Panc1 (cell line): Measurements from ENCODE around the gene SOX1. TPM values are rescaled to one million over a fixed set of nuclear protein-coding genes. Genes with fewer than 3 reads are reported as not detected.

Experiments used
- ATAC-seq: fragments of 200-7000 bp; cut with Tn5 transposase; 2 replicates; pipeline ENCODE4 v1.9.1; 2020; ENCODE audit warnings: mild to moderate bottlenecking, moderate library complexity
- BruUV-seq: library from RNA; stranded (reverse); fragments of 400-500 nt; replicated peaks from 2 replicates; lab custom pipeline; 2021; lab: Mats Ljungman, UMichigan
- CTCF ChIA-PET: fragments of 300-600 bp; sonication (Branson Sonifier 250); formaldehyde crosslinking; loops from one replicate; lab custom pipeline; 2022; ENCODE audit warnings: antibody characterized with exemption; lab: Charles Lee
- POLR2A ChIA-PET: fragments of 300-600 bp; sonication (Branson Sonifier 250); formaldehyde crosslinking; loops from one replicate; lab custom pipeline; 2022; ENCODE audit warnings: antibody characterized with exemption; lab: Charles Lee
- DNase-seq: peaks from one replicate; pipeline ENCODE4 v3.0.0-alpha.2; 2010; ENCODE audit warnings: low read depth, low spot score
- H3K27ac ChIP-seq: 2 replicates; pipeline ENCODE4 v1.5.1; 2011; ENCODE audit warnings: mild to moderate bottlenecking, low read length, inconsistent platforms
- H3K27me3 ChIP-seq: fragments of 200-500 bp; sonication (Bioruptor generic); 2 replicates; pipeline ENCODE4 v1.6.0; 2014; ENCODE audit warnings: low read length, inconsistent platforms; ENCODE audit not compliant: control insufficient read depth, insufficient read depth
- H3K36me3 ChIP-seq: fragments of 200-500 bp; sonication (Bioruptor generic); 2 replicates; pipeline ENCODE4 v1.5.1; 2014; ENCODE audit warnings: inconsistent platforms, mild to moderate bottlenecking, low read length, moderate library complexity; ENCODE audit not compliant: control insufficient read depth, insufficient read depth
- H3K4me1 ChIP-seq: 2 replicates; pipeline ENCODE4 v1.5.1; 2011; ENCODE audit warnings: inconsistent platforms, mild to moderate bottlenecking, low read length, moderate library complexity; ENCODE audit not compliant: control insufficient read depth, insufficient read depth
- H3K4me3 ChIP-seq, 2 experiments: 2 replicates each; pipeline ENCODE4 v1.5.1; 2011 to 2012; ENCODE audit warnings: low read depth in 2 of 2, low read length in 2 of 2, mild to moderate bottlenecking in 2 of 2, inconsistent platforms in 1 of 2, moderate library complexity in 1 of 2
- H3K9me3 ChIP-seq: fragments of 200-500 bp; sonication (Bioruptor generic); 2 replicates; pipeline ENCODE4 v1.5.1; 2014; ENCODE audit warnings: low read depth, mild to moderate bottlenecking, inconsistent platforms, low read length, moderate library complexity; ENCODE audit not compliant: control insufficient read depth, insufficient read depth
- CTCF ChIP-seq: fragments of 450-650 bp; IDR thresholded peaks from 2 replicates; pipeline ENCODE4 v1.5.1; 2017; ENCODE audit warnings: mild to moderate bottlenecking
- POLR2AphosphoS5 ChIP-seq: IDR thresholded peaks from 2 replicates; pipeline ENCODE4 v1.6.1; 2012; ENCODE audit warnings: mild to moderate bottlenecking, low read depth, low read length, moderate library complexity
- SIN3A ChIP-seq: IDR thresholded peaks from 2 replicates; pipeline ENCODE4 v1.6.1; 2012; ENCODE audit warnings: low read depth, mild to moderate bottlenecking, low read length, moderate library complexity, borderline replicate concordance; ENCODE audit not compliant: insufficient read depth
- TCF7L2 ChIP-seq: IDR thresholded peaks from 2 replicates; pipeline ENCODE4 v1.6.1; 2011; ENCODE audit warnings: mild to moderate bottlenecking, low read depth, low read length, inconsistent platforms
- in situ Hi-C: cut with HindIII; loops from 2 replicates; pipeline ENCODE4 v1.10.0; 2016; ENCODE audit warnings: low sequenced_read_pairs, low pct_unique_long_range_greater_than_20kb
- intact Hi-C: fragments of 100-400 bp; cut with micrococcal nuclease; formaldehyde crosslinking; loops from one replicate; pipeline ENCODE4 v1.10.0; 2022; ENCODE audit not compliant: unreplicated experiment
- total RNA-seq: library from RNA; stranded (reverse); gene quantifications from one replicate; pipeline ENCODE4 v1.2.1, GENCODE V29; 2021; ENCODE audit not compliant: unreplicated experiment
- TF ChIP-seq, protein P1 (sequence below), 2 experiments: IDR thresholded peaks; 2 replicates each; pipeline ENCODE4 v1.6.1; 2011 to 2012; ENCODE audit warnings: low read depth in 2 of 2, control low read depth in 1 of 2, low read length in 1 of 2, mild to moderate bottlenecking in 1 of 2, moderate library complexity in 1 of 2; ENCODE audit not compliant: insufficient read depth in 1 of 2

SOX1 gene
- total RNA-seq, 1 experiment from 2014 or later, result not detected

- Histone ChIP-seq H3K27me3 (peaks cover 8% of the 10 kb centered on the region), H3K4me3 (no peak overlapping the region), H3K36me3 (no peaks in the 10 kb centered on the region), H3K4me1 (no peaks in the 10 kb centered on the region), H3K27ac (no peak overlapping the region), H3K9me3 (no peaks in the 10 kb centered on the region)
- ChIA-PET POLR2A (no interaction called here), CTCF (no interaction called here)
- no TSS peak for BruUV-seq
- in situ Hi-C loops (no loop called here), intact Hi-C loops (no loop called here)
- TF ChIP-seq CTCF, result no peak
- TF ChIP-seq TCF7L2, result no peak
- TF ChIP-seq POLR2AphosphoS5, result no peak
- TF ChIP-seq, protein P1, sequence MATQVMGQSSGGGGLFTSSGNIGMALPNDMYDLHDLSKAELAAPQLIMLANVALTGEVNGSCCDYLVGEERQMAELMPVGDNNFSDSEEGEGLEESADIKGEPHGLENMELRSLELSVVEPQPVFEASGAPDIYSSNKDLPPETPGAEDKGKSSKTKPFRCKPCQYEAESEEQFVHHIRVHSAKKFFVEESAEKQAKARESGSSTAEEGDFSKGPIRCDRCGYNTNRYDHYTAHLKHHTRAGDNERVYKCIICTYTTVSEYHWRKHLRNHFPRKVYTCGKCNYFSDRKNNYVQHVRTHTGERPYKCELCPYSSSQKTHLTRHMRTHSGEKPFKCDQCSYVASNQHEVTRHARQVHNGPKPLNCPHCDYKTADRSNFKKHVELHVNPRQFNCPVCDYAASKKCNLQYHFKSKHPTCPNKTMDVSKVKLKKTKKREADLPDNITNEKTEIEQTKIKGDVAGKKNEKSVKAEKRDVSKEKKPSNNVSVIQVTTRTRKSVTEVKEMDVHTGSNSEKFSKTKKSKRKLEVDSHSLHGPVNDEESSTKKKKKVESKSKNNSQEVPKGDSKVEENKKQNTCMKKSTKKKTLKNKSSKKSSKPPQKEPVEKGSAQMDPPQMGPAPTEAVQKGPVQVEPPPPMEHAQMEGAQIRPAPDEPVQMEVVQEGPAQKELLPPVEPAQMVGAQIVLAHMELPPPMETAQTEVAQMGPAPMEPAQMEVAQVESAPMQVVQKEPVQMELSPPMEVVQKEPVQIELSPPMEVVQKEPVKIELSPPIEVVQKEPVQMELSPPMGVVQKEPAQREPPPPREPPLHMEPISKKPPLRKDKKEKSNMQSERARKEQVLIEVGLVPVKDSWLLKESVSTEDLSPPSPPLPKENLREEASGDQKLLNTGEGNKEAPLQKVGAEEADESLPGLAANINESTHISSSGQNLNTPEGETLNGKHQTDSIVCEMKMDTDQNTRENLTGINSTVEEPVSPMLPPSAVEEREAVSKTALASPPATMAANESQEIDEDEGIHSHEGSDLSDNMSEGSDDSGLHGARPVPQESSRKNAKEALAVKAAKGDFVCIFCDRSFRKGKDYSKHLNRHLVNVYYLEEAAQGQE (IDR thresholded peaks at IDR 0.05; ENCODE audit: insufficient read depth in 1 of 2, low read depth in 2 of 2, low read length in 1 of 2), result no peak
- TF ChIP-seq SIN3A, result no peak
- DNase-seq (no peak), ATAC-seq (no peak)
Measured at GRCh38 chr13:112114391-112114790, 47.4 kb downstream of the SOX1 start.

DNA sequence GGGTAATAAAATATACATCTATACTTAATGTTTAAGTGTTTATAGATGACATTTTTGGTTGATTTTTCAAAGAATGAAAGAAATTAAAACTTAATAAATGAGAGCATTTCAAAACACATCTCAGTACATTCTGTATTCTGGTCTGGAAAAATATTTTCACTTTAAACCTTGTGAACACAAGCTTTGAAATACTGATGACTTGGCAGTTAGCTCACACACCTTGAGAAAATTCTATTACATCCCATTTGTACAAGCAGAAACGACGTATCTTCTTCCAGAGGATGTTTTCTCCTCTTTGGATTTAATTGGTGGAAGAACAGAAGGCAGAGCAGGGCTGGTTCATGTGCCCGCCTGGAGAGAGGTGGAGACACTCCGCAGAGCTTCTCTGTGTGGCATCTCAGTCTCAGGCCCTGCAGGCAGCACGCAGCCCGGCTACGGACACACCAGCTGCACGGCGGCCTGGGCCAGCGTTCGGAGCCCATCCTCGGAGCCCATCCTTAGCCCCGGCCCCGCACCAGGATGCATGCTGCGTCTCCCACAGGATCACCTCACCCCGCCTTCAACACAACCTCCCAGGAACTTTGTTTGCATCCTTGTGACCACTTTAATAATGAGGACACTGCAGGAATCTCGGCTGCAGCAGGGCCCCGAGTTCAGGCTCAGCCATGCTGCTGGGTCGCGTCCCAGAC, 48.6 kb downstream of the SOX1 start:
- Histone ChIP-seq H3K27me3 (peaks cover 7% of the 10 kb centered on the region), H3K9me3 (no peaks in the 10 kb centered on the region)

More for the DNA sequence above, 48.6 kb downstream of the SOX1 start:
- ATAC-seq, result no peak
- TF ChIP-seq, protein P1 (IDR thresholded peaks at IDR 0.05; ENCODE audit: insufficient read depth in 1 of 2, low read depth in 2 of 2, low read length in 1 of 2), result no peak
- TF ChIP-seq TCF7L2, result no peak
- TF ChIP-seq CTCF, result no peak
- no peak for TF ChIP-seq POLR2AphosphoS5
- no peak for TF ChIP-seq SIN3A
- H3K4me3 ChIP-seq, result no peak overlapping the region
- no peaks in the 10 kb centered on the region for H3K36me3 ChIP-seq
- H3K4me1 ChIP-seq, result no peaks in the 10 kb centered on the region
- in situ Hi-C loops (no loop called here), intact Hi-C loops (no loop called here)
- BruUV-seq, result no TSS peak
- ChIA-PET CTCF (no interaction called here), POLR2A (no interaction called here)
- H3K27ac ChIP-seq, result no peak overlapping the region
- DNase-seq, result no peak
